OCI-LY1 (cell line): Measurements from ENCODE around the gene BCL2A1.

Source experiments
- H2AFZ ChIP-seq: fragments of 200-600 bp; sonication (generic), shearing (Covaris generic); 2 replicates; pipeline ENCODE4 v1.6.0; 2014; ENCODE audit warnings: antibody characterized with exemption, mild to moderate bottlenecking, low read length
- H3F3A ChIP-seq: fragments of 200-600 bp; sonication (generic), shearing (Covaris generic); 2 replicates; pipeline ENCODE4 v1.6.0; 2014; ENCODE audit warnings: mild to moderate bottlenecking, antibody characterized with exemption, low read length, moderate library complexity; ENCODE audit not compliant: insufficient read depth
- H3K27ac ChIP-seq: fragments of 200-600 bp; sonication (generic); 2 replicates; pipeline ENCODE4 v1.5.1; 2014; ENCODE audit warnings: low read length, mixed run types, mild to moderate bottlenecking, low read depth; ENCODE audit not compliant: poor library complexity, severe bottlenecking
- H3K27me3 ChIP-seq: fragments of 200-600 bp; sonication (generic); 2 replicates; pipeline ENCODE4 v1.6.0; 2014; ENCODE audit warnings: antibody characterized with exemption, mild to moderate bottlenecking, low read length, moderate library complexity; ENCODE audit not compliant: insufficient read depth
- H3K36me3 ChIP-seq: fragments of 200-600 bp; sonication (generic); 2 replicates; pipeline ENCODE4 v1.6.1; 2014; ENCODE audit warnings: mild to moderate bottlenecking, antibody characterized with exemption, low read length, moderate library complexity, mixed read lengths; ENCODE audit not compliant: insufficient read depth
- H3K4me1 ChIP-seq: fragments of 200-600 bp; sonication (generic); 2 replicates; pipeline ENCODE4 v1.5.1; 2014; ENCODE audit warnings: mild to moderate bottlenecking, low read length, moderate library complexity; ENCODE audit not compliant: insufficient read depth, severe bottlenecking
- H3K4me2 ChIP-seq: fragments of 200-600 bp; sonication (generic), shearing (Covaris generic); 2 replicates; pipeline ENCODE4 v1.6.1; 2014; ENCODE audit warnings: low read length
- H3K4me3 ChIP-seq: fragments of 200-600 bp; sonication (generic); 2 replicates; pipeline ENCODE4 v1.5.1; 2014; ENCODE audit warnings: low read length, low read depth, mild to moderate bottlenecking, mixed read lengths; ENCODE audit not compliant: poor library complexity, severe bottlenecking
- H3K79me2 ChIP-seq: fragments of 200-600 bp; shearing (Covaris generic); 2 replicates; pipeline ENCODE4 v1.6.1; 2016; ENCODE audit warnings: mixed run types, low read length, mixed read lengths; ENCODE audit not compliant: insufficient read depth
- H3K9ac ChIP-seq: fragments of 200-600 bp; sonication (generic), shearing (Covaris generic); 2 replicates; pipeline ENCODE4 v1.6.1; 2014; ENCODE audit warnings: mild to moderate bottlenecking, low read length, mixed read lengths
- H3K9me2 ChIP-seq: fragments of 200-600 bp; sonication (generic), shearing (Covaris generic); 2 replicates; pipeline ENCODE4 v1.6.1; 2014; ENCODE audit warnings: low read depth, mild to moderate bottlenecking, low read length, mixed read lengths
- H3K9me3 ChIP-seq: fragments of 200-600 bp; shearing (Covaris generic); 2 replicates; pipeline ENCODE4 v1.6.1; 2014; ENCODE audit warnings: low read length, mixed read lengths
- H4K20me1 ChIP-seq: fragments of 200-600 bp; sonication (generic), shearing (Covaris generic); 2 replicates; pipeline ENCODE4 v1.6.0; 2016; ENCODE audit warnings: mild to moderate bottlenecking, low read length; ENCODE audit not compliant: insufficient read depth
- EZH2 ChIP-seq: fragments of 200-600 bp; sonication (generic), shearing (Covaris generic); IDR thresholded peaks from 2 replicates; pipeline ENCODE4 v1.8.0; 2017; ENCODE audit warnings: borderline replicate concordance, mixed run types, mild to moderate bottlenecking, antibody characterized with exemption, low read length, moderate library complexity, mixed read lengths
- TF ChIP-seq, protein P1 (sequence below): fragments of 200-600 bp; sonication (generic), shearing (Covaris generic); IDR thresholded peaks from 2 replicates; pipeline ENCODE4 v1.5.1; 2017; ENCODE audit warnings: mild to moderate bottlenecking, antibody characterized with exemption, low read length, moderate library complexity, mixed read lengths

The BCL2A1 gene

DNA sequence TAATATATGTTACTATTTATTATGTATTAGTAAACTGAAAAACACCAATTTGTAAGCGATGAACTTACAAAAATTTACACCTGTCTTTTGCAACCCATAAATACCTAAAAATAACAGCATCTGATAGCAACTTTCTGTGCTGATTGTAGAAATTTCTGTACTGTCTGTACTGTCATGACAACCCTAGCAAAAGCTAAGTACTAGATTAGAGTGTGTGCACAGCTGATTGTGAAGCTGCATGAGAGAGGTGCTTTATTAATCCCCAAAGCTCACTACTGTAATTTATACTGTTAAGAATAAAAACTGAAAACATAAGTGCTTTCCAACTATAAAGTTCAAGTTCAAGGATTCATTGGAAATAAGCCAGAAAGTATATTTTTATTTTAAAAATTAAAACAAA lies 815 bp downstream of the BCL2A1 start:
- Histone ChIP-seq H3K4me3 (peak overlapping the region; percentile 51), H3K4me1 (peaks cover 75% of the 10 kb centered on the region)

DNA sequence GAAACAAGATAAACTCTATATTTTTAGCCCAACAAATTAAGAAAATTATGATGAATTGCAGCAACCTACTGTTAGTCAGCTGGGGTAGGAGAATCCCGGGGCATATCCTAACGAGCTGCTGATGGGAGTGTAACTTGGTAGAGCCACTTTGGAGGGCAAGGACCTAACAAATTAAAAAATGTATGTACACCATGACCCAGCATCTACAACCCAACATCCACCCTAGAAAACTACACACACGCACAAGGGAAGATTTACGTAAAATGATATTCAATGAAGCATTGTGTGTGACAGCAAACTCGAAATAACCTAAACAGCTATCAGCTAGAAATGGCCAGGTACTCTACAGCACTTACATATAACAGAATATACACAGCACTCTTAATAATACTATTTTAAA lies 1.9 kb downstream of the BCL2A1 start:
- no peaks in the 10 kb centered on the region for H4K20me1 ChIP-seq
- 0 out of 2 replicates have a peak, but pooled peaks cover 3% of the 10 kb centered on the region for H3F3A ChIP-seq
- H3K4me2 ChIP-seq: peak overlapping the region; percentile 67
- no peaks in the 10 kb centered on the region for H3K79me2 ChIP-seq
- no peaks in the 10 kb centered on the region for H3K9me2 ChIP-seq
- peak overlapping the region; percentile 88 for H3K27ac ChIP-seq
- no peaks in the 10 kb centered on the region for H3K36me3 ChIP-seq
- peak overlapping the region; percentile 44 for H3K4me3 ChIP-seq
- peak overlapping the region; percentile 23; the same call in 1 of the 2 replicates for H3K9ac ChIP-seq
- TF ChIP-seq, protein P1, sequence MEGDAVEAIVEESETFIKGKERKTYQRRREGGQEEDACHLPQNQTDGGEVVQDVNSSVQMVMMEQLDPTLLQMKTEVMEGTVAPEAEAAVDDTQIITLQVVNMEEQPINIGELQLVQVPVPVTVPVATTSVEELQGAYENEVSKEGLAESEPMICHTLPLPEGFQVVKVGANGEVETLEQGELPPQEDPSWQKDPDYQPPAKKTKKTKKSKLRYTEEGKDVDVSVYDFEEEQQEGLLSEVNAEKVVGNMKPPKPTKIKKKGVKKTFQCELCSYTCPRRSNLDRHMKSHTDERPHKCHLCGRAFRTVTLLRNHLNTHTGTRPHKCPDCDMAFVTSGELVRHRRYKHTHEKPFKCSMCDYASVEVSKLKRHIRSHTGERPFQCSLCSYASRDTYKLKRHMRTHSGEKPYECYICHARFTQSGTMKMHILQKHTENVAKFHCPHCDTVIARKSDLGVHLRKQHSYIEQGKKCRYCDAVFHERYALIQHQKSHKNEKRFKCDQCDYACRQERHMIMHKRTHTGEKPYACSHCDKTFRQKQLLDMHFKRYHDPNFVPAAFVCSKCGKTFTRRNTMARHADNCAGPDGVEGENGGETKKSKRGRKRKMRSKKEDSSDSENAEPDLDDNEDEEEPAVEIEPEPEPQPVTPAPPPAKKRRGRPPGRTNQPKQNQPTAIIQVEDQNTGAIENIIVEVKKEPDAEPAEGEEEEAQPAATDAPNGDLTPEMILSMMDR: no peak
- no peak for TF ChIP-seq EZH2
- H3K4me1 ChIP-seq: peaks cover 75% of the 10 kb centered on the region
- no peaks in the 10 kb centered on the region for H3K9me3 ChIP-seq
- no peaks in the 10 kb centered on the region for H3K27me3 ChIP-seq
- no peak overlapping the region for H2AFZ ChIP-seq

More for the DNA sequence above, 815 bp downstream of the BCL2A1 start:
- peak overlapping the region; percentile 56 for H3K27ac ChIP-seq
- peak overlapping the region; percentile 62 for H3K4me2 ChIP-seq
- H3F3A ChIP-seq: 0 out of 2 replicates have a peak, but pooled peaks cover 3% of the 10 kb centered on the region
- peak overlapping the region; percentile 46; the same call in 1 of the 2 replicates for H2AFZ ChIP-seq
- TF ChIP-seq EZH2: no peak
- TF ChIP-seq, protein P1: no peak
- H3K9me2 ChIP-seq: no peaks in the 10 kb centered on the region
- no peaks in the 10 kb centered on the region for H3K36me3 ChIP-seq
- H3K27me3 ChIP-seq: no peaks in the 10 kb centered on the region
- no peaks in the 10 kb centered on the region for H4K20me1 ChIP-seq
- H3K9ac ChIP-seq: peak overlapping the region; percentile 46
- H3K9me3 ChIP-seq: no peaks in the 10 kb centered on the region
- H3K79me2 ChIP-seq: no peaks in the 10 kb centered on the region

DNA sequence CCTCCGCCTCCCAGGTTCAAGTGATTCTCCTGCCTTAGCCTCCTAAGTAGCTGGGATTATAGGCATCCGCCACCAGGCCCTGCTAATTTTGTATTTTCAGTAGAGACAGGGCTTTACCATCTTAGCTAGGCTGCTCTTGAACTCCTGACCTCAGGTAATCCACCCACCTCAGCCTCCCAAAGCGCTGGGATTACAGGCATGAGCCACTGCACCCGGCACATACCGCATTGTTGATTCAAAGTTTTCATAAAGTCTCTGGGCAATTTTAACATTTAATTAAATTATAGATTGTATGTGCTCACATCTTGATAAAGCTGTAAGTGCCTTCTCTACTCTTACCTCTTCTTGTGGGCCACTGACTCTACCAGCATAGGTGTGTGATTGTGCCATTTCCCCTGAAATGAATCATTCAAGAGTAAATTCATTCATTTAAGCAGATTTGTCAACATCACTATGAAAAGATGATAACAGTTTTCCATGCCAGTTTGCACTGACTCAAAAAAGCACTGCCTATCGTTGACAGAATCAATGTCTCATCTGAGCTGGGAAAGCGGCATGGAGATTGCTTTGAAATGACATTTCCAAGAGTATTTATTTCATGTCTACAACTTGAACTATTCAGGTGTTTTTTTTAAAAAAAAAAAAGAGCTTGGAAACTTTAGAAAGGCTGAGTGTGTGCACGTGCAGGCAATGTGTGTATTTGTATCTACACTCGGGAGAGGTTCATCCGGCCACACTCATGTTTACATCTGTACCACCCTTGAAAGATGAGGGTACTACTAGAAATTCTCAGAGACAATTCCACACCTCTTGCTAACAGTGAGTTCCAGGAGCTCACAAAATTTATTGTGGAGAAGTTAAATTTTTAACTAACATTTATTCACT lies 3.5 kb downstream of the BCL2A1 start:
- H3K4me1 ChIP-seq: peaks cover 62% of the 10 kb centered on the region
- peak overlapping the region; percentile 15; the same call in 1 of the 2 replicates for H3K9ac ChIP-seq
- no peak overlapping the region; the same call in 1 of the 2 replicates for H2AFZ ChIP-seq
- H3K27ac ChIP-seq: peak overlapping the region; percentile 88
- H3K79me2 ChIP-seq: no peaks in the 10 kb centered on the region
- no peak for TF ChIP-seq EZH2
- TF ChIP-seq, protein P1: no peak
- H3K9me2 ChIP-seq: no peaks in the 10 kb centered on the region
- H3K27me3 ChIP-seq: no peaks in the 10 kb centered on the region
- H3K36me3 ChIP-seq: no peaks in the 10 kb centered on the region
- no peaks in the 10 kb centered on the region for H4K20me1 ChIP-seq
- peak overlapping the region; percentile 31 for H3K4me3 ChIP-seq
- peak overlapping the region; percentile 31 for H3K4me2 ChIP-seq
- H3K9me3 ChIP-seq: no peaks in the 10 kb centered on the region
- H3F3A ChIP-seq: 0 out of 2 replicates have a peak, but pooled peaks cover 3% of the 10 kb centered on the region
